Panc1 (cell line): Measurements from ENCODE around the gene MIF. TPM values are rescaled to one million over a fixed set of nuclear protein-coding genes. Genes with fewer than 3 reads are reported as not detected.

Experiments used
- ATAC-seq: fragments of 200-7000 bp; cut with Tn5 transposase; 2 replicates; pipeline ENCODE4 v1.9.1; 2020; ENCODE audit warnings: mild to moderate bottlenecking, moderate library complexity
- BruUV-seq: library from RNA; stranded (reverse); fragments of 400-500 nt; replicated peaks from 2 replicates; lab custom pipeline; 2021; lab: Mats Ljungman, UMichigan
- CTCF ChIA-PET: fragments of 300-600 bp; sonication (Branson Sonifier 250); formaldehyde crosslinking; loops from one replicate; lab custom pipeline; 2022; ENCODE audit warnings: antibody characterized with exemption; lab: Charles Lee
- POLR2A ChIA-PET: fragments of 300-600 bp; sonication (Branson Sonifier 250); formaldehyde crosslinking; loops from one replicate; lab custom pipeline; 2022; ENCODE audit warnings: antibody characterized with exemption; lab: Charles Lee
- DNase-seq: peaks from one replicate; pipeline ENCODE4 v3.0.0-alpha.2; 2010; ENCODE audit warnings: low read depth, low spot score
- H3K27ac ChIP-seq: 2 replicates; pipeline ENCODE4 v1.5.1; 2011; ENCODE audit warnings: mild to moderate bottlenecking, low read length, inconsistent platforms
- H3K27me3 ChIP-seq: fragments of 200-500 bp; sonication (Bioruptor generic); 2 replicates; pipeline ENCODE4 v1.6.0; 2014; ENCODE audit warnings: low read length, inconsistent platforms; ENCODE audit not compliant: control insufficient read depth, insufficient read depth
- H3K36me3 ChIP-seq: fragments of 200-500 bp; sonication (Bioruptor generic); 2 replicates; pipeline ENCODE4 v1.5.1; 2014; ENCODE audit warnings: inconsistent platforms, mild to moderate bottlenecking, low read length, moderate library complexity; ENCODE audit not compliant: control insufficient read depth, insufficient read depth
- H3K4me1 ChIP-seq: 2 replicates; pipeline ENCODE4 v1.5.1; 2011; ENCODE audit warnings: inconsistent platforms, mild to moderate bottlenecking, low read length, moderate library complexity; ENCODE audit not compliant: control insufficient read depth, insufficient read depth
- H3K4me3 ChIP-seq, 2 experiments: 2 replicates each; pipeline ENCODE4 v1.5.1; 2011 to 2012; ENCODE audit warnings: low read depth in 2 of 2, low read length in 2 of 2, mild to moderate bottlenecking in 2 of 2, inconsistent platforms in 1 of 2, moderate library complexity in 1 of 2
- H3K9me3 ChIP-seq: fragments of 200-500 bp; sonication (Bioruptor generic); 2 replicates; pipeline ENCODE4 v1.5.1; 2014; ENCODE audit warnings: low read depth, mild to moderate bottlenecking, inconsistent platforms, low read length, moderate library complexity; ENCODE audit not compliant: control insufficient read depth, insufficient read depth
- POLR2AphosphoS5 ChIP-seq: IDR thresholded peaks from 2 replicates; pipeline ENCODE4 v1.6.1; 2012; ENCODE audit warnings: mild to moderate bottlenecking, low read depth, low read length, moderate library complexity
- SIN3A ChIP-seq: IDR thresholded peaks from 2 replicates; pipeline ENCODE4 v1.6.1; 2012; ENCODE audit warnings: low read depth, mild to moderate bottlenecking, low read length, moderate library complexity, borderline replicate concordance; ENCODE audit not compliant: insufficient read depth
- TCF7L2 ChIP-seq: IDR thresholded peaks from 2 replicates; pipeline ENCODE4 v1.6.1; 2011; ENCODE audit warnings: mild to moderate bottlenecking, low read depth, low read length, inconsistent platforms
- in situ Hi-C: cut with HindIII; loops from 2 replicates; pipeline ENCODE4 v1.10.0; 2016; ENCODE audit warnings: low sequenced_read_pairs, low pct_unique_long_range_greater_than_20kb
- intact Hi-C: fragments of 100-400 bp; cut with micrococcal nuclease; formaldehyde crosslinking; loops from one replicate; pipeline ENCODE4 v1.10.0; 2022; ENCODE audit not compliant: unreplicated experiment
- total RNA-seq: library from RNA; stranded (reverse); gene quantifications from one replicate; pipeline ENCODE4 v1.2.1, GENCODE V29; 2021; ENCODE audit not compliant: unreplicated experiment
- TF ChIP-seq, protein P1 (sequence below): fragments of 450-650 bp; IDR thresholded peaks from 2 replicates; pipeline ENCODE4 v1.5.1; 2017; ENCODE audit warnings: mild to moderate bottlenecking
- TF ChIP-seq, protein P2 (sequence below), 2 experiments: IDR thresholded peaks; 2 replicates each; pipeline ENCODE4 v1.6.1; 2011 to 2012; ENCODE audit warnings: low read depth in 2 of 2, control low read depth in 1 of 2, low read length in 1 of 2, mild to moderate bottlenecking in 1 of 2, moderate library complexity in 1 of 2; ENCODE audit not compliant: insufficient read depth in 1 of 2

The MIF gene
- total RNA-seq, 1 experiment from 2014 or later: 936 TPM

DNA sequence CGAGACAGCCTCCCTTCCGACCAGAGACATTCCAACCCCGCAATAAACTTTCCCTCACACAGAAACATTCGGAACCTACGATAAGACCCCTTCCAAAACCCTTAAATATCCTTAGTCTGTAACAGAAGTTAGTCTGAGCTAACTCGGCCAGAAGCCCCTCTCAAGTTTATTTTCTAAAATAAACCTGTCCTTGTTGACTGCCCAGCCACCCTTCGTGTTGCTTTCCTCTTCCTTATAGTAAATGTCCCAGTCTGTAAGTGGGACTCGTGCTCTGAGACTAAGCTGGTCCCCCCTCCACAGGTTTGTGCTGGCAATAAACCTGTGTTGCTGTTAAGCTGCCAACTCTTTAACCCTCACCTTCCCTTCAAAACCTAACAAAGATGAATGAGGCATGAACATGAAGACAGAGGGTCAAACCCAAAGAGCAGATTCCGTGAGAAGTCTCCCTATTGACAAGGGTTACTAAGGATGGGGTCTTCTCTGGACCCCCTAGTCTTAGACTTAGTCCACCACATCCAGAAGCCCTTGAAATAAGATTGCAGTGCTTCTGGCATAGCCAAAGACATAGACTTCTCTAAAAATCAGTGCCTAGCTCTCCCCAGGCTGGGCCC lies 18.2 kb downstream of the MIF start:
- Histone ChIP-seq H3K4me1 (no peaks in the 10 kb centered on the region; the same call in 1 of the 2 replicates), H3K27ac (no peak overlapping the region), H3K4me3 (no peak overlapping the region), H3K36me3 (no peaks in the 10 kb centered on the region), H3K27me3 (no peaks in the 10 kb centered on the region), H3K9me3 (no peaks in the 10 kb centered on the region)
- in situ Hi-C loops: no loop called here
- TF ChIP-seq POLR2AphosphoS5: no peak
- intact Hi-C loops: no loop called here
- POLR2A ChIA-PET: no interaction called here
- ATAC-seq: no peak
- no TSS peak for BruUV-seq
- CTCF ChIA-PET: no interaction called here
- DNase-seq: no peak

DNA sequence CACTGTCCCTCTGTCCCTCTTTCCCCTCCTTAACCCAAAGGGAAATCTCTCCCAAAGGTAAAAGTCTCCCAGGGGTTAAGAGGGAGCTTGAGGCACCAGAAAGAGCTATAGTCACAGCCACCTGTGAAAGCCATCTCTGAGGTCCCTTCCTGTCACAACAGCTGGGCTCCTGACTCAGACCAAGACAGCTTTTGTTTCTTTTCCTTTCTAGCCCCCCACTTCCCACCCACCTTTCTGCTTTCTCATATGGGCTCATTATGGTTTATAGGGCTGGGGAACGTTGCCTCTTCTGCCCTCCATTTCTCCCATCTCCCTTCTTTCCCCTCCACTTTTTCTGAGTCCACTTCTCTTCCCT lies 19.1 kb downstream of the MIF start:
- H3K4me3 ChIP-seq: peak overlapping the region; percentile 57 to 70
- ATAC-seq (no peak), DNase-seq (no peak)
- intact Hi-C loops: no loop called here
- no peaks in the 10 kb centered on the region for H3K27me3 ChIP-seq
- ChIA-PET CTCF (interaction anchor here (1.0 kb wide), 1 partner anchor 19 kb away, joined by 3 read pairs; the partner anchor contains the start of gene MIF), POLR2A (no interaction called here)
- no peaks in the 10 kb centered on the region for H3K36me3 ChIP-seq
- peak overlapping the region; percentile 91 for H3K27ac ChIP-seq
- in situ Hi-C loops: no loop called here
- no peaks in the 10 kb centered on the region for H3K9me3 ChIP-seq
- no peaks in the 10 kb centered on the region; the same call in 1 of the 2 replicates for H3K4me1 ChIP-seq
- BruUV-seq: no TSS peak
- no peak for TF ChIP-seq TCF7L2
- TF ChIP-seq, protein P1, sequence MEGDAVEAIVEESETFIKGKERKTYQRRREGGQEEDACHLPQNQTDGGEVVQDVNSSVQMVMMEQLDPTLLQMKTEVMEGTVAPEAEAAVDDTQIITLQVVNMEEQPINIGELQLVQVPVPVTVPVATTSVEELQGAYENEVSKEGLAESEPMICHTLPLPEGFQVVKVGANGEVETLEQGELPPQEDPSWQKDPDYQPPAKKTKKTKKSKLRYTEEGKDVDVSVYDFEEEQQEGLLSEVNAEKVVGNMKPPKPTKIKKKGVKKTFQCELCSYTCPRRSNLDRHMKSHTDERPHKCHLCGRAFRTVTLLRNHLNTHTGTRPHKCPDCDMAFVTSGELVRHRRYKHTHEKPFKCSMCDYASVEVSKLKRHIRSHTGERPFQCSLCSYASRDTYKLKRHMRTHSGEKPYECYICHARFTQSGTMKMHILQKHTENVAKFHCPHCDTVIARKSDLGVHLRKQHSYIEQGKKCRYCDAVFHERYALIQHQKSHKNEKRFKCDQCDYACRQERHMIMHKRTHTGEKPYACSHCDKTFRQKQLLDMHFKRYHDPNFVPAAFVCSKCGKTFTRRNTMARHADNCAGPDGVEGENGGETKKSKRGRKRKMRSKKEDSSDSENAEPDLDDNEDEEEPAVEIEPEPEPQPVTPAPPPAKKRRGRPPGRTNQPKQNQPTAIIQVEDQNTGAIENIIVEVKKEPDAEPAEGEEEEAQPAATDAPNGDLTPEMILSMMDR: no peak
- TF ChIP-seq, protein P2, sequence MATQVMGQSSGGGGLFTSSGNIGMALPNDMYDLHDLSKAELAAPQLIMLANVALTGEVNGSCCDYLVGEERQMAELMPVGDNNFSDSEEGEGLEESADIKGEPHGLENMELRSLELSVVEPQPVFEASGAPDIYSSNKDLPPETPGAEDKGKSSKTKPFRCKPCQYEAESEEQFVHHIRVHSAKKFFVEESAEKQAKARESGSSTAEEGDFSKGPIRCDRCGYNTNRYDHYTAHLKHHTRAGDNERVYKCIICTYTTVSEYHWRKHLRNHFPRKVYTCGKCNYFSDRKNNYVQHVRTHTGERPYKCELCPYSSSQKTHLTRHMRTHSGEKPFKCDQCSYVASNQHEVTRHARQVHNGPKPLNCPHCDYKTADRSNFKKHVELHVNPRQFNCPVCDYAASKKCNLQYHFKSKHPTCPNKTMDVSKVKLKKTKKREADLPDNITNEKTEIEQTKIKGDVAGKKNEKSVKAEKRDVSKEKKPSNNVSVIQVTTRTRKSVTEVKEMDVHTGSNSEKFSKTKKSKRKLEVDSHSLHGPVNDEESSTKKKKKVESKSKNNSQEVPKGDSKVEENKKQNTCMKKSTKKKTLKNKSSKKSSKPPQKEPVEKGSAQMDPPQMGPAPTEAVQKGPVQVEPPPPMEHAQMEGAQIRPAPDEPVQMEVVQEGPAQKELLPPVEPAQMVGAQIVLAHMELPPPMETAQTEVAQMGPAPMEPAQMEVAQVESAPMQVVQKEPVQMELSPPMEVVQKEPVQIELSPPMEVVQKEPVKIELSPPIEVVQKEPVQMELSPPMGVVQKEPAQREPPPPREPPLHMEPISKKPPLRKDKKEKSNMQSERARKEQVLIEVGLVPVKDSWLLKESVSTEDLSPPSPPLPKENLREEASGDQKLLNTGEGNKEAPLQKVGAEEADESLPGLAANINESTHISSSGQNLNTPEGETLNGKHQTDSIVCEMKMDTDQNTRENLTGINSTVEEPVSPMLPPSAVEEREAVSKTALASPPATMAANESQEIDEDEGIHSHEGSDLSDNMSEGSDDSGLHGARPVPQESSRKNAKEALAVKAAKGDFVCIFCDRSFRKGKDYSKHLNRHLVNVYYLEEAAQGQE (IDR thresholded peaks at IDR 0.05; ENCODE audit: insufficient read depth in 1 of 2, low read depth in 2 of 2, low read length in 1 of 2): no peak
- no peak for TF ChIP-seq POLR2AphosphoS5
- no peak for TF ChIP-seq SIN3A

DNA sequence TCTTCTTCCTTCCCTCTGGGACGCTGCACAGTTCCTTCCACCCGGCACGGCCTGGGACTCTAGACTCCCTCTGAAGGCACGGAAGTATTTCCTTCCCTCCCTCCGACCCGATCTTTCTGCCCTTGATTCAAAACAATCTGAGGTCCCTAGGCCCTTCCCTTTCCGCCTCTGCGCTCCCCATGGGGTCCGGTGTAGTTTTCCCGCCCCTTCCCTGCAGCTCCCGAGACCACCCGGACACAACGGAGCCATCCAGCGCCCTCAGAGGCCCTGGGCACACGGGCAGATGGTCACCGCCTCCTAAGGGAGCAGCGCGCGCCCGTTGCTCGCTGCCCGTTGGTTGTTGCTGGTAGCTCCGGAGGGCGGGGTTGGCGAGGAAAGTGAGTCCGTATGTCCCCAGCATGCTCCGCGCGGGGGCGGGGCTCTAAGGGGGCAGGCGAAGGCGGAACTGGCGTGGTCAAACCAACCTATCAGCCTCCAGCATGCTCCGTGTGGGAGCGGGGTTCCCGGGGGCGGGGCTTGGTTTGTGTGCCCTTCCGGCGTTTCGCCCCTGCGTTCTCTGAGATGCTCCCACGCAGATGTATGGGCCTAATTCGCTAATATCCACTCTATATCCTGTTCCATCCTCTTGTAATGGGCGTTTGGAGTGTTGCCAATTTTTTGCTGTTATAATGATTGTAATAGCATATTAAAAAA lies 19.6 kb downstream of the MIF start:
- Histone ChIP-seq H3K4me3 (peak overlapping the region; percentile 57 to 70), H3K27me3 (no peaks in the 10 kb centered on the region), H3K36me3 (no peaks in the 10 kb centered on the region), H3K9me3 (no peaks in the 10 kb centered on the region), H3K27ac (peak overlapping the region; percentile 91), H3K4me1 (no peaks in the 10 kb centered on the region; the same call in 1 of the 2 replicates)
- TF ChIP-seq, protein P2 (IDR thresholded peaks at IDR 0.05; ENCODE audit: insufficient read depth in 1 of 2, low read depth in 2 of 2, low read length in 1 of 2): no peak
- TF ChIP-seq SIN3A (no peak), TCF7L2 (no peak), POLR2AphosphoS5 (peak; percentile 58)
- TF ChIP-seq, protein P1: no peak
- CTCF ChIA-PET: interaction anchor here (1.0 kb wide), 1 partner anchor 20 kb away, joined by 3 read pairs; the partner anchor contains the start of gene MIF
- DNase-seq (peak; percentile 84), ATAC-seq (peak; percentile 99)
- no TSS peak for BruUV-seq
- in situ Hi-C loops (no loop called here), intact Hi-C loops (no loop called here)
- POLR2A ChIA-PET: no interaction called here
